T47D (cell line): Measurements from ENCODE around the gene RACGAP1.

ENCODE experiments used
- DNase-seq, 2 experiments: peaks; one replicate each; pipeline versions ENCODE4 v3.0.0 to v3.0.0-alpha.2; 2011 to 2012; ENCODE audit warnings: low read depth in 1 of 2, low spot score in 1 of 2
- JUND ChIP-seq: IDR thresholded peaks from 2 replicates; pipeline ENCODE4 v1.6.1; 2012; ENCODE audit warnings: low read depth
- in situ Hi-C: cut with HindIII; loops from 2 replicates; pipeline ENCODE4 v1.10.0; 2016; ENCODE audit warnings: low sequenced_read_pairs, low pct_unique_long_range_greater_than_20kb

Gene RACGAP1

GRCh38 chr12:49973361-49973830 lies 51.9 kb downstream of the RACGAP1 start:
- in situ Hi-C loops: no loop called here
- TF ChIP-seq JUND: no peak

DNA sequence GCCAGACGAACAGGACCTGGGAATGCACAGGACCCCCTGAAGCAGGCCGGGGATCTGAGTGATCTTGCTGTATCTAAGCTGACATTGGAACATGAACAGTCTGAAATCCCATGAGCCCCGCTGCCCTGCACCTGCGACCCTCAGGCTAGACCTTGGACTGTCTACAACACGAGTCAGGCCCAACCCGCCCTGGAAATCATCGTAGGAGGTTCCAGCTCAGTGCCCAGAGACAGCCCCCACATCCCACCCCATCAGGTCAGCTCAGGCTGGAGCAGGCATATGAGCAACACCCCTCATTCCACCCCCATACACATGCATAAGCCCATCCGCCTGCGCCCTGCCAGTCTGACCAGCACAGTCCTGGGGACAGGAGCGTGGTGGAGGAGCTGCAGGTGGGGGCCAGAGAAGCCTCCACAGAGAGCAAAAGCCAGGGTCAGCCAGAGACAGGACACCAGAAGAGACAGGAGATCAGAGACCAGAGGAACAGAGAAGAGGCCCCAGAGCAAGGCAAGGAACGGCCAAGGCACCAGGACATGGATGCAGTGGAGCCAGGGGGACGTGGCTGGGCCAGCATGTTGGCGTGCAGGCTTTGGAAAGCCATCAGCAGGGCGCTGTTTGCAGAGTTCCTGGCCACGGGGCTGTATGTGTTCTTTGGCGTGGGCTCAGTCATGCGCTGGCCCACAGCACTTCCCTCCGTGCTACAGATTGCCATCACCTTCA lies 52.5 kb downstream of the RACGAP1 start, which contains the start of gene AQP6:
Gene AQP6 (plus strand): TSS at position 307 of the 720 bp plus-strand sequence. CDS start 227 bp downstream, at position 534.
- in situ Hi-C loops: no loop called here

More at GRCh38 chr12:49973361-49973830, 51.9 kb downstream of the RACGAP1 start:
- DNase-seq: no peak

GRCh38 chr12:49972129-49972528 lies 53.2 kb downstream of the RACGAP1 start:
- in situ Hi-C loops: no loop called here
- no peak for TF ChIP-seq JUND
- DNase-seq: no peak

More for the DNA sequence above, 52.5 kb downstream of the RACGAP1 start, which contains the start of gene AQP6:
- no peak for TF ChIP-seq JUND
- no peak for DNase-seq

- TF ChIP-seq JUND: no peak
- DNase-seq: no peak
- in situ Hi-C loops: no loop called here
Measured at GRCh38 chr12:49971141-49971540, 54.2 kb downstream of the RACGAP1 start.

- in situ Hi-C loops: no loop called here
- TF ChIP-seq JUND: no peak
- no peak for DNase-seq
Measured at GRCh38 chr12:49970658-49971057, 54.6 kb downstream of the RACGAP1 start.

- in situ Hi-C loops: no loop called here
- DNase-seq: no peak
- TF ChIP-seq JUND: no peak
Measured at GRCh38 chr12:49969651-49970429, 55.5 kb downstream of the RACGAP1 start.

GRCh38 chr12:49969027-49969426 lies 56.3 kb downstream of the RACGAP1 start:
- no peak for DNase-seq
- in situ Hi-C loops: no loop called here
- TF ChIP-seq JUND: no peak

DNA sequence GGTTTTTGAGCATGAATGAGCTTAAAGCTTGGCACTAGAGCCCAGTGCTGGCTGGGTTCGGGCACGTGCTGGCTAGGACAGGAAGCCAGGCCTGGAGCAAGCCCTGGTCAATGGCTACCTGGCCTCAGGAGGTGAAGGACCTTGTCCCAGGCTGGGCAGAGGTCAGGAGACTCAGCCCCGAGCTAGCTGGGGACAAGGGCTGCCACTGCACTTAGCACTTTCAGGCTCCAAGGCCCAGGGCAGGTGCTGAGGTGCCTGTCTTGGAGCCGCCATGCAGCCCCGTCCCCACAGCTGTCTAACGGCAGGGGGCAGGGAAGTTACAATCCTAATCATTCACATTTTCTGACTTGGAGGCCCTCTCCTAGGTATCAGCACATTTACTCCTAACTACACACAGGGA lies 56.8 kb downstream of the RACGAP1 start:
- TF ChIP-seq JUND: no peak
- in situ Hi-C loops: no loop called here
- DNase-seq: no peak

DNA sequence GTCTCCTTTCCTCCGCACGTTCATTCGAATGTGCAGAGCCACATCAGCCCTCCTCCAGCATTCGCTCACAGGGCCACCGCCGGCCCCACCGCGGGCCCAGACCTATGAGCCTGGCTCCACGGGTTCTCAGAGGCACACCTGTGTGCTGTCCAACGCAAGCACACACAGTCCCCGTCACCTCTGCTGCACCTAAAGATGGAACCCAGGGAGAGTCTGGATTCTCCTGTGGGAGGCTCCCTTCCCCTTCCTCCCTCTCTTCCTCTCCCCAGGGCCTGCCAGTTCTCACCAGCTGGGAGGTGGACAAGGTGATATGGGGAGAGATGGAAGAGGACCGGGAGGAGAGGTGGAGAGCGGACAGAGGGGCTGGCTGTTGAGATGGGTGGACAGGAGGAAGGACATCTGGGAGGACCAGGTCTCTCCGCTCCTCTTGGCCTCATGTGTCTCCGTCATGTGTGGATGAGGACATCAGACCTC lies 57.5 kb downstream of the RACGAP1 start:
- in situ Hi-C loops: no loop called here
- TF ChIP-seq JUND: no peak
- DNase-seq: no peak

GRCh38 chr12:49967042-49967776 lies 58.1 kb downstream of the RACGAP1 start:
- DNase-seq: peak; percentile 95 to 99
- TF ChIP-seq JUND: no peak
- in situ Hi-C loops: no loop called here

DNA sequence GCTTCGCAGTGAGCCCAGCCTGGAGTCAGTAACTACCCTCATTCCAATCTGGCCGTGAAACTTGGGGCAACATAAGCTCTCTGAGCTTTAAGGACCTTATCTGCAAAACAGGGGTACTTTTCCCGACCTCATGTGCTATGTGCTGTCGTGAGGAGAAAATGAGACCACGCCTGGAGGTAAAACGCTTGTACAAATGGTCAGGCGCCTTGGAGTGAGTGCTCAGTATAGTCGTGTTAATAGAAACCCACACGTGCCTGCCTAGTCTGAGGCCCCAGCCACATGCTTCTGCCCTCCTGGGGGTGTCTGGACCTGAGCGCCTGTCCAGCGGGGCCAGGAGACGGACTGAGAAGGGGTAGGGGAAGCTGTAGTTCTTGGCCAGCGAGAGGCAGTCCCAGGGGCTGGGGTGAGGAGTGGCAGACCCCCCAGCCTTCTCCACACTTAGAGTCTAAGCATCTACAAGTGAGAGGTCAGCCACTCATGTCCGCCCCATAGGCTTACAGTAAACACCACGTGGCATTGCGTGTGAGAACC lies 58.7 kb downstream of the RACGAP1 start:
- in situ Hi-C loops: no loop called here
- no peak for DNase-seq
- TF ChIP-seq JUND: no peak

DNA sequence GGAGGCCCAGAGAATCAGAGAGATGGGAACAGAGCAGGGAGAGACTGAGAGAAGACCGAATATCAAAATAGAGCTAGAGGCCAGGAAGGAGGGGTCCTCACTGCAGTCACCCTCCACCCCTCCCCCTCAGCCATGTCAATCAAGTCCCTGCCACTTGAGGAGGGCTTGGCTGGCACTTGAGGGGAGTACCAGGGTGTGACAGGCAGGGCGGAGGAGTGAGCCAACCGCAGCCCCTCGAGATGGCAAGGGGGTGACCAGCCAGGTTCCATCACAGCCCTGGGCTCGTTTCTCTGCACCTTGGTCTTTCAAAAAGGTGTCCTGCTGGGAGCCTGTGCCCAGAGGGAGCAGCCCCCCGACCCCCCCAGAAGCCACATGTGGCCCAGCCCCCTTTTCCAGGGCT lies 59.5 kb downstream of the RACGAP1 start:
- no peak for TF ChIP-seq JUND
- no peak for DNase-seq
- in situ Hi-C loops: no loop called here
